SKM-1 (cell line): Measurements from ENCODE around the gene ANO10.
"Not testable (repeated sequence)": the region's sequence is repeated elsewhere in the genome, so short reads cannot be mapped to it uniquely, and the experiment has no call there.

ENCODE experiments used
- DNase-seq: peaks from one replicate; lab custom pipeline; 2025; ENCODE audit not compliant: unreplicated experiment; lab: John Stamatoyannopoulos, UW

ANO10 gene

DNA sequence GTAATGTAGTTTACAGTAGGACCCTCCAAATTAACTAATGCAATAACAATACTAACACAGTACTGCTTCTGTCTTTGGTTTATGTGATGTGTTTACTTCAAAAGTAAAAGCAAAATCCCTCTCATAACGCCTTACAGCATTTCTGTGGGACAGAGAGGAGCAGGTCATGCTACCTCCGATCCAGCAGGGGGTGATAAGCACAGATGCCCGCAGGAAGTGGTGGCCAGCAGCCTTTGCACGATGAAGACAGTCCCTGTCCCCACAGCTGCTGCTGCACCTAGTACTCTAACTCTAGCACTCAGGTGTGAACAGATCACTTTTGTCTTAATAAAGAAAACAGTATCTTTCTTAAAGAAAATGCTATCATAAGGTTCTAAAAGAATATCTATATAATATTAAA, 38.3 kb downstream of the ANO10 start:
- no peak for DNase-seq

DNA sequence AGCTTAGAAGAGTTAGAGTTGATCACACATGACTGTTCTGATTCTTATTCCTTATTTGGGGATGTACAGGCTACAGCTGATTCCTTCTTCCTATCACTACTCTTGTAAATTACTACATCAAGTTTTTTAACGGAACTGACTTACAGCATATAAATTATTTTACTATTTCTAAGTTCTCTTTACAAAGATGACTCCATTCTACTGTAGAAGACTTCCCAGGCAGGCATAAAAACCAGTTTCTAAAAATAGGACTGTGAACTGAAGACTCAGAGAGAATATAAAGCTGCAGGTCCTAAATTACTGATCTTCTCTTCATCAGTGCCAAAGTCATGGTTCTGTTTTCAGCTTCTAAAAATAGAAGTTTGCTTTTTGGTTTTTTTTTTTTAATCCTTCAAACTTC, 38.9 kb downstream of the ANO10 start:
- no peak for DNase-seq

DNA sequence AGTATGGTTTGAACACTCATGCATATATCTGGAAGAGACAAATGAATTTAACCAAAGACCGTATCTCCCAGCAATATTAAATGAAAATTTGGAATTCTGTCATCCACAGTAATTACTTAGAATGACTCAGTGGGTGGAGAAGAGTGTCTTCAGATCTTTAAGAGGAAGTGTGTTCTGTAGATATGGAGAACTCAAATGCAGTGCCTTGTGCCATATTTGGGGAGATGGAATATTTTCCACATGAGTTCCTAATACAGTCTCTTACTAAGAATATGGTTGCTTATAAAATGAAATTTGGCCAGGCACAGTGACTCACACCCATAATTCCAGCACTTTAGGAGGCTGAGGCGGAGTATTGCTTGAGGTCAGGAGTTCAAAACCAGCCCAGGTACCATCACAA, 40.5 kb downstream of the ANO10 start:
- DNase-seq = no peak

DNA sequence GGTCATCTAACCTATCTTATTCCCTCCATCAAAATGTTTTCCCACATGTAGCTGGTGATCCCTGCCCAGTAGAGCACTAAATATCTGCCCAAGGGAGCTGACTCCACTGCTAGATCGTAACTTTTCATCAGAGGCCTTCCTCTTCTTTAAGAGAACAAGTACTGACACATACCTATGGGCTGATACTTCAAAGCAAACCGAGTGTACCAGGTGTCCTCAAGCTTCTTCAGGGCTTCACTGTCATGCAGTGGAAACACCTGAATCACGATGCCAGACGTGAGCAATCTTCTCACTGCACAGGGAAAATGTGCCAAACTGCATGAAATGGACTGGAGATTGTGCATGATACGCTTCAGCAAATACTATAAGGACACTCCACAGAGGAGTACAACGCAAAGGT, 41.6 kb downstream of the ANO10 start:
- no peak for DNase-seq

DNA sequence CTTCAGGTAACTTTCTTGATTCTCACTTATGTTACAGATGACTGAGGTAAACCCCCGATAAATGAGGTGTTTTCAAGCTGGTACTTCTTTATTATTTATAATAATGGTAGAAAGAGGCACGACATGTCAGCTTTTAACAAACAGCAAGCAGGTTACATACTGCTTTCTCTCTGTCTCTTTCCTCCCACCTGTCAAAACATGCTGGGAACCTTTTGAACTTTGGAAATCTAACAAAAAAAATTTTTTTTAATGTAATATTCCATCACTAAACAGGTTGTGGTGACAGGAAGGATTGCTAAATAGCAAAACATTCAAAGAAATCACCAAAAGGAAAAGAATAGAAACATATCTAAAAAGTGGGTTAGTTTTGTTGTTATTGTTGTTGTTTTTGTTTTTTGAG, 48.2 kb downstream of the ANO10 start:
- DNase-seq = no peak

DNA sequence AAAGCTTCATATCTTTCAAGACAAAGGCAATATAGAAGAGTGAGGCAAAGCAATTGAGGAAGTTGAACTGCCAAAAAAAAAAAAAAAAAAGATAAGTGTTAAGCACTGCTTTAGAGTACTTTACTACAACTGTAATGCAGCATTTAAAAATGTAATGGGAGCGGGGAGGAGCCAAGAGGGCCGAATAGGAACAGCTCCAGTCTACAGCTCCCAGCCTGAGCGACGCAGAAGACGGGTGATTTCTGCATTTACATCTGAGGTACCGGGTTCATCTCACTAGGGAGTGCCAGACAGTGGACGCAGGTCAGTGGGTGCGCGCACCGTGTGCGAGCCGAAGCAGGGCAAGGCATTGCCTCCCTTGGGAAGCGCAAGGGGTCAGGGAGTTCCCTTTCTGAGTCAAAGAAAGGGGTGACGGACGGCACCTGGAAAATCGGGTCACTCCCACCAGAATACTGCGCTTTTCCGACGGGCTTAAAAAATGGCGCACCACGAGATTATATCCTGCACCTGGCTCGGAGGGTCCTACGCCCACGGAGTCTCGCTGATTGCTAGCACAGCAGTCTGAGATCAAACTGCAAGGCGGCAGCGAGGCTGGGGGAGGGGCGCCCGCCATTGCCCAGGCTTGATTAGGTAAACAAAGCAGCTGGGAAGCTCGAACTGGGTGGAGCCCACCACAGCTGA, 56.0 kb downstream of the ANO10 start:
- DNase-seq = not testable (repeated sequence)

DNA sequence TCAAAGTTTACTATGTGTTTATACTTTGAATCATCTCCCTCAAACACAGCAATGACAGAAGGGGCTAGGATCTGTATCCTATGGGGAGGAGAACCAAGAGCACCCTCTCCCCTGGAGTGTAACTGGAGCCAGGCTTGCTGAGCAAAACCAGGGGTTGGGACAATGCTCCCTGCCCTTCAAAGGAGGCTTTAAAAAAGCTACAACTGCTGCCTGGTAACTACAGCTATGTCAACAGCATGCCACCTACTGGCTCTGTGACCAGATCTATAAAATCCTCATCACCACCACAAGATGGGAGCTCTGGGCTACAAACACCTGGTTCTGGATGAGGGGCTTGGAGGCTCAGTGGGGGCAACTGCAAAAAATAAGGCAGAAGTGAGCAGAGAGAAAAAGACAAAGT, 61.9 kb downstream of the ANO10 start:
- DNase-seq = no peak

DNA sequence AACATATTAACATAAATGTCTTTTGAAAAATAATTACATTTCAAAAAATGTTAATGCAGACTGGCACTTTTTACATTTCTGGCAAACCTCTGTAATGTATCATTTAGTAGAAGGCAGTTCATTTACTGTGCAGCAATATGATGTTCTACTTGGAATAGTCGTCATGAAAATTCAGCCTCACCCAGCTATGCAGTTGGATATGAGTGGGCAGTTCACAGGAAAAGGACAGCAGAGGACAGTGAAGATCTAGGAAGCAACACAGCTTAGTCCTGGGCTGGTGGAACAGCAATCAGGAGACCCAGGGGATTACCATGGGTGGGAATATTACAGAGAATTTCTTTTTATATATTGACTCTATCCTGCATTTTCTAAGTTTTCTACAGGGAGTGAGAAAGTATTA, 63.6 kb downstream of the ANO10 start:
- no peak for DNase-seq

DNA sequence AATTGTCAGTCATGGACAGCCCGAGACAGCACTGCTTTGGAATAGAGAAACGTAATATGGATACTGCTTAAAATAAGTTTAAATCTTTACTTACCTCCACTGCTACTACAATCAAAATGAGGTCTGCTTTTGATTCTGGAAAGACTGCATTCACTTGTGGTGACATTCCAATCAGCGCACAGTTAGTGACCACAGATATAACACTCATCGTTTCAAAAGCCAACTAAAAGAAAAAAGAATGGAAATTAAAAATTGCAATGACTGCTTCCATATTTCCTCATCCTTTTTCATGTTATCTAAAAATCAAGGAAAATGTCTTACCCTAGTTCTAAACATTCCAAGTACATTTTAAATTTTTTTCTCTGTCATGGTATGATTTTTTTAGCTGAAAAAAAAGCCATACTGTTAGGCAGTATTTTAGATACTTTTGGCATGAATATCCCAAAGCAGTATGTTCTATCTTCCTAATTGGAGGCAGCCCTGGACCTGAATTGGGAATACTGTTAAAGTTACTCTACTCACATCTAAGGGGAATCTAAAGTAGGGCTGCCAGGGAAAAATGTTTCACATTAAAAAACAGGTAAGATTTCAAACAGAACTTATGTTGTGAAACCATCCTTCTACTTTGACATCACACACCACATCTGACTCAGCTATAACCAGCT, 72.1 kb downstream of the ANO10 start:
- DNase-seq = no peak

DNA sequence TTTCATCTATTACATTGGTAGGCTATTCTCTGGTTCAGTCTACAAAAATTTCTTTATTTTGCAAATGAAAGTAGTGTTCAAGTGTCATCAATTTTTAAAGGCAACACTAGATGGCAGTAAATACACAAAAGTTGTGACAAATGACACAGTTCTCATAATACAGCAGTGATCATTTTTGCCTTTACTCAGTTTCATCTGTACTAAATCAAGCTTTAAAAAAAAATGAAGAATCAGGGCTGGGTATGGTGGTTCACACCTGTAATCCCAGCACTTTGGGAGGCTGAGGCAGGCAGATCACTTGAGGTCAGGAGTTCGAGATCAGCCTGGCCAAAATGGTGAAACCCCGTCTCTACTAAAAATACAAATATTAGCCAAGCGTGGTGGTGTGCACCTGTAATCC, 77.5 kb downstream of the ANO10 start:
- DNase-seq = peak; percentile 58

DNA sequence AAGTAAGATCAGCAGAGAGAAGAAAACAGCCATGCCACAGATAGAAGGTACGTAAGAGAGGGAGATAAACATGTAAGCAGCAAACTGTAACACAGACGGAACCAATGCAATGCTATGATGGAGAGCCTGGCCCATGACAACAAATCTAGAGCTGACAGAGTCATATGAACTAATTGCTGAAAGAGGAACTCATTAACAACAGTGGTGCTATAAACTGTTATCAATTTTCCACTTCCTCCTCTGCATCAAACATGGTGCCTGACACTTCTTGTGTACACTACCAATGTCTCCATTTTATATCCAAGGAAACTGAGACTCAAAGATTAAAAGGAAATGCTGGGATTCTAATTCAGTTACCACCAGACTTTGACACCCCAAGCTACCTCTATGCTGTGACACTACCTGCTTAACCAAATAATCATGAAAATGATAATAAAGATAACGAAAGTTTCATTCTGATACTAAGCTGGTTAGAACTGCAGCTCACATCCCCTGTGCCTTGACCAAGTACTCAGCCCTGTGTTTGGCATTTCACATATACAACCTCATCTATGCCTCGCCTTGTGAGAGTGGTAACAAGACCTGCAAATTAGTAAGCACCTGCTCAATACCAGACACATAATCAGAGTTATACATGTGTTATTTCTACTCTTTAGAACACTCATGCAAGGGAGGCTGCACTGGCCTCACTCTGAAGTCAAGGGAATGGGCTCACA, 79.3 kb downstream of the ANO10 start:
- no peak for DNase-seq

DNA sequence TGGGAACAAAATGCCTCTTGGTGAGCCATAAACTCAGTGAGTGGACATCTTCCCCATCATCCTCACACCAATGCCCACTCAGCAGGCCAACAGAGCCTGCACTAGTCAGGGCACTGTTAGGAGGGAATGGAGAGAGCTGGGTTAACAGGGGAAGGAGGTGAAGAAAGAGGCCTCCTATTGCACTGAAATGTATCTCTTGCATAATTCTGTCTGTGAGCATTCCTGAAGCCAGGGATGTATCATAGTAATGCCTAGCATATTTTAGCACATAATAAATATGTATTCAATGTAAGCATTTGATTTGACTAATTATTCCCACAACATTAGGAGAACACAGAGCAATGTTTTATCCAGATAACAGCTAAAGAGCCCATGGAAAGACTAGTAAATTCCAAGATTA, 81.2 kb downstream of the ANO10 start:
- no peak for DNase-seq

DNA sequence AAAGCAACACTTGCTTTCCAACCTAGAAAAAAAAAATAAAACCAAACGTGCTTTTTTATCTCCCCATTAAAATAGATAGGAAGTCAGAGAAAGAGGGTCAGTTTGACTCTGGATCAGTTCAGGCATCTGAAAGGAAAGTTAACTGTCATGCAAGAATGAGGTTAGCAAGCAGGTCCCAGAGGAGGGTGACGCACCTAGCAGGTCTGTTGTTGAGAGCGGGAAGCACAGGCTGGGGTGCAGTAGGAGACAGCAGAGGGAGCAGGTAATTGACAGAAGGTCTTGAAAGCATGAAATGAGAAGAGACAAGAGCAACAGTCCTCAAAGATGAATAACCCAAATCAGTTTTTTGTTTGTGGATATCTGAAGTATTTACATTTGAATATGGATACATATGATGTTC, 82.5 kb downstream of the ANO10 start:
- DNase-seq = no peak

DNA sequence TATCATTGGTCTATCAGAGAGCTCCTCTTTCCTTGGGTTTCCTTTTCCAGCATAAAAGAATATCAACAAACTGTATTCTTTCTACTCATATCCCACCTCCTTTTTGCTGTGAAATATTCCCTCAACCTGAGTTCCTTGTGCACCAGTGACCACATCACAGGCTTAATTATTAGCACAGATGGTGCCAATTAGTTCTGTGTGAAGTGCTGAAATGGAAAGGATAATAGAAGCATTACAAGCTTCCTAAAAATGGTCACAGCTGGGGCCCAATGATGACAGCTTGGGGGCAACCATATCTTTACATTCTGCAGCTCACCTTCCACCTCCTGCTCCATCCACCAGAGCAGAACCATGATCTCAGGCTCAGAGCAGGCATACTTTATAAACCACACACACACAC, 84.6 kb downstream of the ANO10 start:
- DNase-seq = no peak

DNA sequence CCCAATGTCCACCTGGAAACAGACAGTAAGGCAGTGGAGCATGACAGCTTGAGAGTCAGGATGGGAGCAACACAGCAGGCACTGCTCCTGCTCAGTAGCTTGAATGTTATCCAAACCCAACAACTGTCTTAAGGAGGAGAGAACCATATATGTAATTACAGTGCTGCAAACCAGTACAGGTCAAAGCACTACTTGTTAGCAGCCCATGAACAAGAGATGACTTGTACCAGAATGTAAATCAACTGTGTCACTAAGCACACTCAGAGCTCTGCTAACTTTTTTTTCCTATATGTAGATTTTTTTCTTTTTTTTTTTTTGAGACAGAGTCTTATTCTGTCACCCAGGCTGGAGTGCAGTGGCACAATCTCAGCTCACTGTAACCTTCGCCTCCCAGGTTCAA, 87.1 kb downstream of the ANO10 start:
- no peak for DNase-seq

DNA sequence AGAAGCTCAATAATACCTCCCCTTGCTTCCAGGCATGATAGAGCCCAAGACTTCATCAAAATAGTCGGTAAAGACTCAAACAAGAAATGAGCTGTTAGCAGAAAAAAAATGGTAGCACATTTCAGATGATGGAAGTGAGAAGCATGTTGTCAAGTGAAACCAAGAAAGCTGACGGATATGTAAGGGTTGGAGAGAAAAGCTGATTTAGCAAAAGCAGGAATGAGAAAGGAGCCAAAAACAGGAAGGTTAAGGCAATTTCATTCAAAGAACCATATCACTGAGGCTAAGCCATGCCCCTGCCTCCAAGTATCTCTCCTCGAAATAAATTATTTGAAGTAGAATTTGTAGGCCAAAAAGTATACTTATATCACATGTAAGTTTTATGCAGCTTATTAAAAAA, 88.8 kb downstream of the ANO10 start:
- DNase-seq = no peak

DNA sequence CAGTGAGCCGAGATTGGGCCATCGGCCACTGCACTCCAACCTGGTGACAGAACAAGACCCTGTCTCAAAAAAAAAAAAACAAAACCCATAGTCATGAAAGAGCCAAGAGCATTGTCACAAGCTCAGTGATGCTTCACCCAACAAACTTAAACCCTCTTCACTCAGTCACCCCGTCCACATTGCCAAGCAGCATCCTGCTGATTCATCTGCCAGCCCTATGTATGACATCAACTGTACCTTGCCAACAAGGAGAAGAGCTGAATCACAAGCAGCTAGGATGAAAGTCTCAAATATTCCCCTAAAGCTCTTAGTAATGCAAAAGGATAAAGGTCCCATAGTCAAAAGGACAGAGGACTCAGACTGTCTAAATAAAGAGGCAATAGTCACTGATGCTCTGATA, 90.0 kb downstream of the ANO10 start:
- DNase-seq = no peak

DNA sequence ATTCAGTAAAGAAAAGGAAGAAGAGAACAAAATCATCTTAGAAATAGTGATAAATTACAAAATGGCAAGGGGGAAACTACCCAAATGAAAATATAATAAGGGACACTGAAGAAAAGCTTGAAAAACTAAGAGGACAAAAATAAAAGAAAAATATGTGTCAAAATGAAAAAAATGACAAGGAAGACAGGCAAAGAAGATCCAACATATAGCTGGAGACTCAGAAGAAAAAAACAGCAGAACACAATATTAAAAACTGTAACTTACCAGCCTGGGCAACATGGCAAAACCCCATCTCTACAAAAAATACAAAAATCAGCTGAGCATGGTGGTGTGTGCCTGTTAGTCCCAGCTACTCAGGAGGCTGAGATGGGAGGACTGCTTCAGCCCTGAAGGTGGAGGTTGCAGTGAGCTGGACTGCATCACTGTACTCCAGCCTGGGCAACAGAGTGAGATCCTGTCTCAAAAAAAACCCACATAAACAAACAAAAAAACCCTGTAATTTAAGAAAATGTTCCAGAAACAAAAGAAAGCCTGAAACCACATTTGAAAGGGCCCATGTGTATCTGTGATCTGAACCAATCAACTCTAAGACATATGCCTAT, 93.2 kb downstream of the ANO10 start:
- DNase-seq = no peak

DNA sequence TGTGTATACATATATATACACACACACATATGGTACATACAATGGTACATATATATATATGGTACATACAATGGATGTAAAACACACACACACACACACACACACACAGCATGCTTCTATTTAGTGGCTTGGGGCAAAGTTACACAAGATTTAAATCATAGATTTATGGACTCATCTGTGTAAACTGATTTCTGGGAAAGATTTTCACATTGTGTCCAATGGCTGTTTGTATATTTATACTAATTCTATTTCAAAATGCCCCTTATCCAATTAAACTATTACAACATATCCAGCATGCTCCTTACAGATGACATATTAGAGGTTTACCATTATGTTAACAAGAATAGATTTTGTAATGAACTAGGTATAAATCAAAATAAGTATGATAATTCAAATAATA, 94.9 kb downstream of the ANO10 start:
- no peak for DNase-seq

DNA sequence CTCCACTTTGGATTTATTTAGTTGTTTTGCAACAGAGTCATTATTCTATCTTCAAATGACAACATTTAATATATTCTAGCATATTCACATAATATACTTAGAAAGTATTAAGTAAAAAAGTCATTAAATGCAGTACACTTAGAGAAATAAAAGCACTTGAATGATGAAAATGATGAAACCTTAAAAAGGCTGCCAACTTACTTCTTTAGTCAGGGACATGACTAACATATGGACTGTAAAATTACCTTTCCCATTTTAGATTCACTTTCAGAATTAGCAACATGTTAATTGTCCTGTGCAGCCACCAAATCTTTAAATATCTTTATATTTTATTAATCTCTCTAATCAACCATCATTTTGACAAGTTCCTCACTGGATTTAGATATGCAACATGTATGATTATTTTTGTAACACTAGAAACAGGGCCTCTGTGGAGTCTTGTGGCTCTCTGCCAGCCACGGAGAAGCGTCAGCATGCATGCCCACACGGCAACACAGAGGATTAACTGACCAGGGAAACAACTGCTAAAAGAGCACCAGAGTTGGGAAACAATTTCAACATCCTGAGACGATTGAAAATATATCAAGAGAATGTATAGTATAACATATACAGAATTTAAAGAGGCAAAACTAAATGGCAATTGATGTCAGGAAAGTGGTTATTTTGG, 95.7 kb downstream of the ANO10 start:
- DNase-seq = no peak

DNA sequence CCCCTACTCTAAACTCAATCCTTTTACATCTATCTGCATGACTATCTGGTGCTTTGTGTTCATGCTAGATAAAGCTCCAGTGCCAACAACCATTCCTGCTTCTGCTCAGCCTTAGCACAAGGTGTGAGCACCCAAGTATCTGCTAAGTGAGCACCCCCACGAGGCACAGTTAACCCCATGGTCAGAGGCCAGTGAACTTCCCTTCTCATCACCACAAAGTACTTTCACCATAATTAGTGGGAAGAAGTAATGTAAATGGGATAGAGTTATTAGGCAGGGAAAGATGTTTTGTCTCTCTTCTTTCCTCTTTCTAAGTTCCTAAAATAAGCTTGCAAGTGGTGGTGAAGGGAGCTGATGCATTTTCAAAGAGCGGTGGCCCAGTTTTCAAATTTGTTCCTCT, 96.4 kb downstream of the ANO10 start:
- DNase-seq = no peak
